Measurements from ENCODE around the gene OR2T2.
"Not testable (repeated sequence)": the region's sequence is repeated elsewhere in the genome, so short reads cannot be mapped to it uniquely, and the experiment has no call there.

The OR2T2 gene

GRCh38 chr1:248445399-248445798 is at the start of gene OR2T2:
OR2T2 (plus strand) TSS chr1:248445637; CDS start chr1:248452798, 7,161 bp downstream.
- H3K4me3 ChIP-seq (ENCODE audit: low read depth, low read length); DNase-seq (ENCODE audit: low read depth); in situ Hi-C loops (cut with HindIII; ENCODE audit: low sequenced_read_pairs): not testable (repeated sequence)

GRCh38 chr1:248402748-248403147 is 42.7 kb upstream of the OR2T2 start, which contains the start of gene OR2T1:
OR2T1 (plus strand) TSS chr1:248403048; CDS start chr1:248406148, 3,100 bp downstream.
- DNase-seq (ENCODE audit: low read depth), result no peak
- no peak within 1 kb of the TSS for H3K4me3 ChIP-seq (ENCODE audit: low read depth, low read length)
- in situ Hi-C loops (cut with HindIII; ENCODE audit: low sequenced_read_pairs), result no loop called here
- no peak for TF ChIP-seq CTCF (IDR thresholded peaks at IDR 0.05; ENCODE audit: low read depth, low read length, missing control alignments)

GRCh38 chr1:248404024-248404423 is 41.4 kb upstream of the OR2T2 start:
- DNase-seq (ENCODE audit: low read depth), result peak; percentile 5
- no peak for TF ChIP-seq CTCF (IDR thresholded peaks at IDR 0.05; ENCODE audit: low read depth, low read length, missing control alignments)
- H3K4me3 ChIP-seq (ENCODE audit: low read depth, low read length), result no peak overlapping the region
- in situ Hi-C loops (cut with HindIII; ENCODE audit: low sequenced_read_pairs), result no loop called here

- in situ Hi-C loops (cut with HindIII; ENCODE audit: low sequenced_read_pairs), result no loop called here
- H3K4me3 ChIP-seq (ENCODE audit: low read depth, low read length), result no peak overlapping the region
- no peak for DNase-seq (ENCODE audit: low read depth)
- TF ChIP-seq CTCF (IDR thresholded peaks at IDR 0.05; ENCODE audit: low read depth, low read length, missing control alignments), result no peak
Observed at GRCh38 chr1:248406721-248407692, 38.4 kb upstream of the OR2T2 start.

- DNase-seq (ENCODE audit: low read depth), result no peak
- no peak for TF ChIP-seq CTCF (IDR thresholded peaks at IDR 0.05; ENCODE audit: low read depth, low read length, missing control alignments)
- in situ Hi-C loops (cut with HindIII; ENCODE audit: low sequenced_read_pairs), result no loop called here
- H3K4me3 ChIP-seq (ENCODE audit: low read depth, low read length), result no peak overlapping the region
Observed at GRCh38 chr1:248416226-248416625, 29.2 kb upstream of the OR2T2 start.

- in situ Hi-C loops (cut with HindIII; ENCODE audit: low sequenced_read_pairs), result no loop called here
- no peak for TF ChIP-seq CTCF (IDR thresholded peaks at IDR 0.05; ENCODE audit: low read depth, low read length, missing control alignments)
- no peak for DNase-seq (ENCODE audit: low read depth)
- no peak overlapping the region for H3K4me3 ChIP-seq (ENCODE audit: low read depth, low read length)
Observed at GRCh38 chr1:248417854-248418253, 27.6 kb upstream of the OR2T2 start.

GRCh38 chr1:248421384-248421783 is 24.1 kb upstream of the OR2T2 start:
- in situ Hi-C loops (cut with HindIII; ENCODE audit: low sequenced_read_pairs), result loop anchor here (5.0 kb wide), 1 partner anchor 89 kb away; no protein-coding TSS in a partner anchor
- no peak for TF ChIP-seq CTCF (IDR thresholded peaks at IDR 0.05; ENCODE audit: low read depth, low read length, missing control alignments)
- DNase-seq (ENCODE audit: low read depth), result no peak
- H3K4me3 ChIP-seq (ENCODE audit: low read depth, low read length), result no peak overlapping the region

- H3K4me3 ChIP-seq (ENCODE audit: low read depth, low read length); in situ Hi-C loops (cut with HindIII; ENCODE audit: low sequenced_read_pairs); DNase-seq (ENCODE audit: low read depth): not testable (repeated sequence)
Observed at GRCh38 chr1:248427526-248428191, 17.8 kb upstream of the OR2T2 start.

GRCh38 chr1:248428192-248428533 is 17.3 kb upstream of the OR2T2 start:
- DNase-seq (ENCODE audit: low read depth); H3K4me3 ChIP-seq (ENCODE audit: low read depth, low read length); in situ Hi-C loops (cut with HindIII; ENCODE audit: low sequenced_read_pairs): not testable (repeated sequence)

GRCh38 chr1:248431683-248432082 is 13.8 kb upstream of the OR2T2 start:
- H3K4me3 ChIP-seq (ENCODE audit: low read depth, low read length); DNase-seq (ENCODE audit: low read depth); in situ Hi-C loops (cut with HindIII; ENCODE audit: low sequenced_read_pairs): not testable (repeated sequence)

Data from astrocyte of the cerebellum (primary cell).